Measurements from ENCODE around the gene CDC37L1. TPM values are rescaled to one million over a fixed set of nuclear protein-coding genes. Genes with fewer than 3 reads are reported as not detected.

The CDC37L1 gene
- total and polyA plus RNA-seq, 7 experiments from 2014 or later = 13.4 to 28.0 (median 21.9) TPM

DNA sequence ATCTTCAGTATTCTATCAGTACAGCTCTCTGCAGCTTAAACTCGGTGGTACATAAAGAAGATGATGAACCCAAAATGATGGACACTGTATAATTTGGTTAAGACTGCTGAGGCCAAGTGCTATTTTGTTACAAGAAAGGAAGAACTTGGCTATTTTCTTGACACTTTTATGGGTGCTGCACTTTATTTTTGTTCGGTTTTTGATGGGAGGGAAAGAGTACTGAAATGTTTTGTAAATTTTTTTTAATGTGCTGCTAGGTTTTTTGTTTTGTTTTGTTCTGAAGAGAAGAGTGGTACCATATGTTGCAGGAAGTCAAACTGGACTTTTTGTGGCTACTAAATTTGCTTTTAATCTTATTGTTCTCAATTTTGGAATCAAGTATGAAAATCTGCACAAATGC is 26.7 kb downstream of the CDC37L1 start:
- peaks cover 2 to 26% (median 16%) of the 10 kb centered on the region in 7 donors for H3K4me1 Mint-ChIP-seq
- Histone ChIP-seq H3K27ac (ENCODE audit: low read depth, low read length) (no peak overlapping the region), H3K9me3 (ENCODE audit: control insufficient read depth in 2 of 3, low read length in 3 of 3) (no peaks in the 10 kb centered on the region), H3K36me3 (ENCODE audit: control insufficient read depth in 2 of 3, insufficient read depth in 3 of 3, low read length in 3 of 3) (peaks cover 4 to 37% (median 4%) of the 10 kb centered on the region in 3 experiments), H3K4me1 (ENCODE audit: control insufficient read depth in 2 of 2, insufficient read depth in 2 of 2, low read length in 2 of 2) (no peaks in the 10 kb centered on the region), H3K27me3 (ENCODE audit: control insufficient read depth in 2 of 2, insufficient read depth in 2 of 2, low read length in 2 of 2) (no peaks in the 10 kb centered on the region), H3K4me3 (ENCODE audit: low read length) (no peak overlapping the region)
- H3K27ac Mint-ChIP-seq = peak overlapping the region in 8 of 9 donors; percentile 9 to 85 (median 39)
- H3K27me3 Mint-ChIP-seq = no peaks in the 10 kb centered on the region
- no peak for DNase-seq
- POLR2A ChIA-PET = no interaction called here
- H3K9me3 Mint-ChIP-seq = no peaks in the 10 kb centered on the region
- intact Hi-C loops (cut with micrococcal nuclease) = loop anchor here in 1 of 2 donors (2.0 kb wide), 1 partner anchor 17 kb away; no protein-coding TSS in a partner anchor
- CTCF ChIA-PET = interaction anchor here (1.1 kb wide), 1 partner anchor 52 kb away, joined by 3 read pairs; no protein-coding TSS in a partner anchor
- no peak overlapping the region for H3K4me3 Mint-ChIP-seq
- no peak for ATAC-seq
- peaks cover 0 to 48% (median 33%) of the 10 kb centered on the region in 5 donors for H3K36me3 Mint-ChIP-seq

DNA sequence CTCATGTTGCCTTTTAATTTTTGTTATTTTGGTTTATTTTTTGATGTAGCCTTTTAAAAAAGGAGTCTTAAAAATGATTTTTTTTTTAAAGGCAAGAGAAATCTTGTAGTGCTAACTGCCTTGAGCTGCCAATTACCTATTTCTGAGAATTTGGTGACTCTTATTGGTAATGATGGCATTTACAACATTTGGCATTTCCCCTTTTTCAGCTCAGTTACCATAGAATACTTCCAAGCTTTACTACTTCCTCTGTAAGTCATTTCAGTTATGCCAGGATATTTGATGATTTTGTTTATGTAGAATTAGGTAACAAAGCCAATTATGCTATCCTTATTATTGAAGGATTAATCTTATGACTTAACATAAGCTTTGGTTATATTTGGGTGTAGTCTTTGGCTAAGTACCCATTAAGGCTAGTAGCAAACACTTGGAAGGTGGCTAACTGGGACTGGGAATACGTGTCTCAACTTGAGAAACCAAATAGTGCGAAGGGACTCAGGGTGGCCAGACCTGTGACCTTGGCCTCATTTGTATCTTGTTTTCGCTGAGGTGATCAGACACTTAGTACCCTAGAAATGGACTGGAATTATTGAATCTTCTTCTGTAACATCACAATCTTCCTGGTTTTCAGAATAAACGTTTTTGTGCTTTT is 27.7 kb downstream of the CDC37L1 start:
- ChIA-PET POLR2A (interaction anchor here (0.7 to 1.0 kb wide), 2 partner anchors 16 to 21 kb away, joined by 3 read pairs; no protein-coding TSS in a partner anchor), CTCF (interaction anchor here (0.6 to 1.4 kb wide), 3 partner anchors 22 to 179 kb away, joined by 3 read pairs; no protein-coding TSS in a partner anchor)
- Histone ChIP-seq H3K9me3 (ENCODE audit: control insufficient read depth in 2 of 3, low read length in 3 of 3) (no peaks in the 10 kb centered on the region), H3K36me3 (ENCODE audit: control insufficient read depth in 2 of 3, insufficient read depth in 3 of 3, low read length in 3 of 3) (peaks cover 2 to 31% (median 4%) of the 10 kb centered on the region in 3 experiments), H3K4me3 (ENCODE audit: low read length) (no peak overlapping the region), H3K27me3 (ENCODE audit: control insufficient read depth in 2 of 2, insufficient read depth in 2 of 2, low read length in 2 of 2) (no peaks in the 10 kb centered on the region), H3K27ac (ENCODE audit: low read depth, low read length) (no peak overlapping the region), H3K4me1 (ENCODE audit: control insufficient read depth in 2 of 2, insufficient read depth in 2 of 2, low read length in 2 of 2) (no peaks in the 10 kb centered on the region)
- H3K27me3 Mint-ChIP-seq = no peaks in the 10 kb centered on the region
- intact Hi-C loops (cut with micrococcal nuclease) = loop anchor here in 1 of 2 donors (2.0 kb wide), 1 partner anchor 16 kb away; no protein-coding TSS in a partner anchor
- ATAC-seq = no peak
- H3K36me3 Mint-ChIP-seq = peaks cover 5 to 46% (median 29%) of the 10 kb centered on the region in 5 donors
- H3K27ac Mint-ChIP-seq = peak overlapping the region in 6 of 9 donors; percentile 17 to 75 (median 44)
- H3K4me1 Mint-ChIP-seq = peaks cover 0 to 15% (median 7%) of the 10 kb centered on the region in 7 donors
- no peak overlapping the region for H3K4me3 Mint-ChIP-seq
- no peaks in the 10 kb centered on the region for H3K9me3 Mint-ChIP-seq
- no peak for DNase-seq

GRCh38 chr9:4709380-4709779 is 30.0 kb downstream of the CDC37L1 start:
- Mint-ChIP-seq H3K36me3 (peaks cover 9 to 34% (median 29%) of the 10 kb centered on the region in 5 donors), H3K27ac (peak overlapping the region in 7 of 9 donors; percentile 13 to 75 (median 30))
- ATAC-seq = no peak

DNA sequence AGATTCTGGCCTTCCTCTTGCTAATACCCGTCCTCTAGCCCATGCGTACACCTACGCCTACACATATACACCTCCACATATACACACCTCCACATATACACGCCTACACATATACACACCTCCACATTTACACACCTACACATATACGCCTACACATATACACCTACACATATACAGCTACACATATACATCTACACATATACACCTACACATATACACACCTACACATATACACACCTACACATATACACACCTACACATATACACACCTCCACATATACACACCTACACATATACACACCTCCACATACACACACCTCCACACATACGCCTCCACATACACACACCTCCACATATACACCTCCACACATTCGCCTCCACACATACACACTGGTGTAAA is 34.5 kb downstream of the CDC37L1 start:
- ChIA-PET POLR2A (no interaction called here), CTCF (interaction anchor here (1.2 kb wide), 1 partner anchor 27 kb away, joined by 3 read pairs; no protein-coding TSS in a partner anchor)
- Mint-ChIP-seq H3K27ac (peak overlapping the region in 5 of 9 donors; percentile 4 to 29 (median 18)), H3K4me1 (peaks cover 0 to 3% (median 0%) of the 10 kb centered on the region in 7 donors), H3K36me3 (peaks cover 9 to 44% (median 27%) of the 10 kb centered on the region in 5 donors), H3K9me3 (peaks cover 0 to 5% (median 0%) of the 10 kb centered on the region in 11 donors), H3K27me3 (no peaks in the 10 kb centered on the region), H3K4me3 (no peak overlapping the region)
- DNase-seq = no peak
- H3K9me3 ChIP-seq (ENCODE audit: control insufficient read depth in 2 of 3, low read length in 3 of 3) = no peaks in the 10 kb centered on the region
- no peak overlapping the region for H3K4me3 ChIP-seq (ENCODE audit: low read length)
- intact Hi-C loops (cut with micrococcal nuclease) = loop anchor here in 1 of 2 donors (2.0 kb wide), 1 partner anchor 19 kb away; no protein-coding TSS in a partner anchor
- H3K27me3 ChIP-seq (ENCODE audit: control insufficient read depth in 2 of 2, insufficient read depth in 2 of 2, low read length in 2 of 2) = no peaks in the 10 kb centered on the region
- ATAC-seq = peak; percentile 44
- no peaks in the 10 kb centered on the region for H3K4me1 ChIP-seq (ENCODE audit: control insufficient read depth in 2 of 2, insufficient read depth in 2 of 2, low read length in 2 of 2)
- H3K27ac ChIP-seq (ENCODE audit: low read depth, low read length) = no peak overlapping the region
- H3K36me3 ChIP-seq (ENCODE audit: control insufficient read depth in 2 of 3, insufficient read depth in 3 of 3, low read length in 3 of 3) = peaks cover 0 to 50% (median 16%) of the 10 kb centered on the region in 3 experiments

More at GRCh38 chr9:4709380-4709779, 30.0 kb downstream of the CDC37L1 start:
- Mint-ChIP-seq H3K9me3 (peaks cover 0 to 5% (median 0%) of the 10 kb centered on the region in 11 donors), H3K4me1 (peaks cover 0 to 14% (median 6%) of the 10 kb centered on the region in 7 donors), H3K27me3 (no peaks in the 10 kb centered on the region), H3K4me3 (no peak overlapping the region)
- Histone ChIP-seq H3K36me3 (ENCODE audit: control insufficient read depth in 2 of 3, insufficient read depth in 3 of 3, low read length in 3 of 3) (peaks cover 0 to 26% (median 4%) of the 10 kb centered on the region in 3 experiments), H3K9me3 (ENCODE audit: control insufficient read depth in 2 of 3, low read length in 3 of 3) (no peaks in the 10 kb centered on the region), H3K27me3 (ENCODE audit: control insufficient read depth in 2 of 2, insufficient read depth in 2 of 2, low read length in 2 of 2) (no peaks in the 10 kb centered on the region), H3K4me1 (ENCODE audit: control insufficient read depth in 2 of 2, insufficient read depth in 2 of 2, low read length in 2 of 2) (no peaks in the 10 kb centered on the region), H3K27ac (ENCODE audit: low read depth, low read length) (no peak overlapping the region), H3K4me3 (ENCODE audit: low read length) (no peak overlapping the region)
- CTCF ChIA-PET = interaction anchor here (0.5 kb wide), 1 partner anchor 337 kb away, joined by 3 read pairs; no protein-coding TSS in a partner anchor
- POLR2A ChIA-PET = no interaction called here
- DNase-seq = no peak
- intact Hi-C loops (cut with micrococcal nuclease) = no loop called here

- POLR2A ChIA-PET = interaction anchor here (0.6 kb wide), 1 partner anchor 416 kb away, joined by 3 read pairs; no protein-coding TSS in a partner anchor
- no peak overlapping the region for H3K27ac ChIP-seq (ENCODE audit: low read depth, low read length)
- H3K27me3 ChIP-seq (ENCODE audit: control insufficient read depth in 2 of 2, insufficient read depth in 2 of 2, low read length in 2 of 2) = no peaks in the 10 kb centered on the region
- DNase-seq (no peak), ATAC-seq (no peak)
- H3K4me1 ChIP-seq (ENCODE audit: control insufficient read depth in 2 of 2, insufficient read depth in 2 of 2, low read length in 2 of 2) = no peaks in the 10 kb centered on the region
- Mint-ChIP-seq H3K27ac (peak overlapping the region in 2 of 9 donors; percentile 11 to 22), H3K27me3 (no peaks in the 10 kb centered on the region), H3K9me3 (peaks cover 0 to 5% (median 0%) of the 10 kb centered on the region in 11 donors), H3K4me1 (peaks cover 0 to under 1% (median 0%) of the 10 kb centered on the region in 7 donors), H3K4me3 (no peak overlapping the region), H3K36me3 (peaks cover 9 to 42% (median 23%) of the 10 kb centered on the region in 5 donors)
- H3K36me3 ChIP-seq (ENCODE audit: control insufficient read depth in 2 of 3, insufficient read depth in 3 of 3, low read length in 3 of 3) = peaks cover 0 to 53% (median 15%) of the 10 kb centered on the region in 3 experiments
- CTCF ChIA-PET = interaction anchor here (1.0 kb wide), 1 partner anchor 31 kb away, joined by 3 read pairs; no protein-coding TSS in a partner anchor
- no peak overlapping the region for H3K4me3 ChIP-seq (ENCODE audit: low read length)
- H3K9me3 ChIP-seq (ENCODE audit: control insufficient read depth in 2 of 3, low read length in 3 of 3) = no peaks in the 10 kb centered on the region
- intact Hi-C loops (cut with micrococcal nuclease) = no loop called here
Measured at GRCh38 chr9:4714266-4715016, 35.1 kb downstream of the CDC37L1 start.

GRCh38 chr9:4716163-4716562 is 36.8 kb downstream of the CDC37L1 start:
- no peak overlapping the region for H3K27ac ChIP-seq (ENCODE audit: low read depth, low read length)
- Mint-ChIP-seq H3K9me3 (peaks cover 0 to 5% (median 0%) of the 10 kb centered on the region in 11 donors), H3K4me1 (no peaks in the 10 kb centered on the region), H3K36me3 (peaks cover 9 to 45% (median 26%) of the 10 kb centered on the region in 5 donors), H3K27ac (peak overlapping the region in 3 of 9 donors; percentile 14 to 81 (median 54)), H3K27me3 (no peaks in the 10 kb centered on the region), H3K4me3 (no peak overlapping the region)
- CTCF ChIA-PET = interaction anchor here (0.5 kb wide), 1 partner anchor 43 kb away, joined by 4 read pairs; no protein-coding TSS in a partner anchor
- POLR2A ChIA-PET = interaction anchor here (0.7 to 1.1 kb wide), 2 partner anchors 13 to 24 kb away, joined by 3 to 5 read pairs; no protein-coding TSS in a partner anchor
- intact Hi-C loops (cut with micrococcal nuclease) = no loop called here
- DNase-seq (no peak), ATAC-seq (no peak)
- no peaks in the 10 kb centered on the region for H3K27me3 ChIP-seq (ENCODE audit: control insufficient read depth in 2 of 2, insufficient read depth in 2 of 2, low read length in 2 of 2)
- no peaks in the 10 kb centered on the region for H3K9me3 ChIP-seq (ENCODE audit: control insufficient read depth in 2 of 3, low read length in 3 of 3)
- H3K4me1 ChIP-seq (ENCODE audit: control insufficient read depth in 2 of 2, insufficient read depth in 2 of 2, low read length in 2 of 2) = no peaks in the 10 kb centered on the region
- H3K4me3 ChIP-seq (ENCODE audit: low read length) = no peak overlapping the region
- peaks cover 0 to 52% (median 15%) of the 10 kb centered on the region in 3 experiments for H3K36me3 ChIP-seq (ENCODE audit: control insufficient read depth in 2 of 3, insufficient read depth in 3 of 3, low read length in 3 of 3)
